Activated CD8-positive, alpha-beta T cell treated with anti-CD3 and anti-CD28 coated beads for 36 hours (primary cell): ENCODE data around the gene CORO6. TPM values are rescaled to one million over a fixed set of nuclear protein-coding genes. Genes with fewer than 3 reads are reported as not detected.
A peak's percentile ranks its signal among the peaks of the same experiment; 100 is the strongest.

Experiments used
- ATAC-seq: fragments of 200-7000 bp; cut with Tn5 transposase; one replicate; pipeline ENCODE4 v1.10.0; 2021; ENCODE audit warnings: mild to moderate bottlenecking, moderate library complexity
- CTCF ChIA-PET: fragments of 350-600 bp; sonication (Branson Sonifier 250); formaldehyde crosslinking; loops from one replicate; lab custom pipeline; 2021; ENCODE audit warnings: antibody characterized with exemption; lab: Charles Lee
- POLR2A ChIA-PET: fragments of 350-600 bp; sonication (Branson Sonifier 250); formaldehyde crosslinking; loops from one replicate; lab custom pipeline; 2021; ENCODE audit warnings: antibody characterized with exemption; lab: Charles Lee
- DNase-seq: peaks from one replicate; pipeline ENCODE4 v3.0.0-alpha.2; 2020
- H3K27ac Mint-ChIP-seq: one replicate; pipeline ENCODE4 v1.8.0; 2021; ENCODE audit warnings: mild to moderate bottlenecking, mixed read lengths
- H3K27me3 Mint-ChIP-seq: one replicate; pipeline ENCODE4 v1.8.0; 2021; ENCODE audit warnings: mixed read lengths
- H3K36me3 Mint-ChIP-seq: one replicate; pipeline ENCODE4 v1.8.0; 2021; ENCODE audit warnings: low read depth, mixed read lengths
- H3K4me1 Mint-ChIP-seq: one replicate; pipeline ENCODE4 v1.8.0; 2021; ENCODE audit warnings: low read depth, mixed read lengths
- H3K4me3 Mint-ChIP-seq: one replicate; pipeline ENCODE4 v1.8.0; 2021; ENCODE audit warnings: mild to moderate bottlenecking, moderate library complexity, mixed read lengths
- H3K9me3 Mint-ChIP-seq: one replicate; pipeline ENCODE4 v1.8.0; 2021; ENCODE audit warnings: mixed read lengths
- intact Hi-C: fragments of 100-400 bp; cut with micrococcal nuclease; formaldehyde crosslinking; loops from one replicate; pipeline ENCODE4 v1.10.0; 2022
- total RNA-seq, 2 experiments: library from RNA; stranded (reverse); gene quantifications; one replicate each; pipeline ENCODE4 v1.2.3, GENCODE V29; 2021
- TF ChIP-seq, protein P1 (sequence below): fragments of 200-600 bp; IDR thresholded peaks from one replicate; pipeline ENCODE4 v1.8.0; 2022; ENCODE audit warnings: antibody characterized with exemption, mild to moderate bottlenecking

CORO6 gene
- total RNA-seq, 2 experiments from 2014 or later, result 11.6 to 13.0 TPM

DNA sequence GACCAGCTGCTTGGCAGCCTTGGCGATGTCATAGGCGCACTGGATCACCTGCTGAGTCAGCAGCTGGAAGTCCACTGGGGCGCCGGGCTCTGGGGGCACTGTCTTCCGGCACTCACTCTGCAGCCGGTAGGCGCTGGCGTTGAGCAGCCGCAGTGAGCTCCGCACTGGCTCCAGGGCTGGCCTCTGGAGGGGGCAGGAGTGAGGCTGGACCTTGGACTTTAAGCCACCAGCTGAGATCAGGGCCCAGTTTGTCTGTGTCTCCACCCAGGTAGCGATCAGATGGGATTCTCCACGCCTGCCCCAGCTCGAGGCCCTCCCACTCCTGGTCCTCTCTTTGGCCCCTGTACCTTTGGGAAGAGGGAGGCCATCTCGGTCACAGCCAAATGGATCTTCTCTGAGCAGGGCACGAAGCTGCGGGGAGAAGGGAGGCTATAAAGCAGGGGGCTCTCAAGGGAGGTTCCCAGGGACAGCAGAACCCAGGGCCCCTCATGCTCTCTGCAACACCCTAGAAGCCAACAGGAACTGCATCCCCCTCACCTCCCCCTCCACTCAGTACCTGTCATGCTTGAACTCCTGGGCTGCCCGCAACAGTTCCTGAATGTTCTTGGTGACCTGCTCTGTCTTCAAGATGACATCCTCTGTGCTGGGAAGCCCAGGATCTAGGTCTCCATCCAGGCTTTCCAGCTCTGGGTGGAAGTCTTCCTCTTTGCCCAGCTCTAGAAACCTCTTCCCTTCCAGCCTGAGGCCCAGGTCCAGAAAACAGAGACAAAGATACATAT is 47.8 kb downstream of the CORO6 start:
- Mint-ChIP-seq H3K27me3 (no peaks in the 10 kb centered on the region), H3K4me3 (no peak overlapping the region), H3K27ac (no peak overlapping the region), H3K36me3 (peaks cover 24% of the 10 kb centered on the region), H3K4me1 (peaks cover 19% of the 10 kb centered on the region), H3K9me3 (no peaks in the 10 kb centered on the region)
- intact Hi-C loops, result no loop called here
- ChIA-PET POLR2A (interaction anchor here (1.0 to 4.0 kb wide), 7 partner anchors 9 to 44 kb away, joined by 3 to 19 read pairs (median 6); no protein-coding TSS in a partner anchor), CTCF (interaction anchor here (0.9 to 14.9 kb wide), 5 partner anchors 9 to 205 kb away, joined by 3 to 172 read pairs (median 28); partner anchors contain the start of gene ANKRD13B)
- ATAC-seq (no peak), DNase-seq (no peak)
- TF ChIP-seq, protein P1, sequence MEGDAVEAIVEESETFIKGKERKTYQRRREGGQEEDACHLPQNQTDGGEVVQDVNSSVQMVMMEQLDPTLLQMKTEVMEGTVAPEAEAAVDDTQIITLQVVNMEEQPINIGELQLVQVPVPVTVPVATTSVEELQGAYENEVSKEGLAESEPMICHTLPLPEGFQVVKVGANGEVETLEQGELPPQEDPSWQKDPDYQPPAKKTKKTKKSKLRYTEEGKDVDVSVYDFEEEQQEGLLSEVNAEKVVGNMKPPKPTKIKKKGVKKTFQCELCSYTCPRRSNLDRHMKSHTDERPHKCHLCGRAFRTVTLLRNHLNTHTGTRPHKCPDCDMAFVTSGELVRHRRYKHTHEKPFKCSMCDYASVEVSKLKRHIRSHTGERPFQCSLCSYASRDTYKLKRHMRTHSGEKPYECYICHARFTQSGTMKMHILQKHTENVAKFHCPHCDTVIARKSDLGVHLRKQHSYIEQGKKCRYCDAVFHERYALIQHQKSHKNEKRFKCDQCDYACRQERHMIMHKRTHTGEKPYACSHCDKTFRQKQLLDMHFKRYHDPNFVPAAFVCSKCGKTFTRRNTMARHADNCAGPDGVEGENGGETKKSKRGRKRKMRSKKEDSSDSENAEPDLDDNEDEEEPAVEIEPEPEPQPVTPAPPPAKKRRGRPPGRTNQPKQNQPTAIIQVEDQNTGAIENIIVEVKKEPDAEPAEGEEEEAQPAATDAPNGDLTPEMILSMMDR, result no peak

DNA sequence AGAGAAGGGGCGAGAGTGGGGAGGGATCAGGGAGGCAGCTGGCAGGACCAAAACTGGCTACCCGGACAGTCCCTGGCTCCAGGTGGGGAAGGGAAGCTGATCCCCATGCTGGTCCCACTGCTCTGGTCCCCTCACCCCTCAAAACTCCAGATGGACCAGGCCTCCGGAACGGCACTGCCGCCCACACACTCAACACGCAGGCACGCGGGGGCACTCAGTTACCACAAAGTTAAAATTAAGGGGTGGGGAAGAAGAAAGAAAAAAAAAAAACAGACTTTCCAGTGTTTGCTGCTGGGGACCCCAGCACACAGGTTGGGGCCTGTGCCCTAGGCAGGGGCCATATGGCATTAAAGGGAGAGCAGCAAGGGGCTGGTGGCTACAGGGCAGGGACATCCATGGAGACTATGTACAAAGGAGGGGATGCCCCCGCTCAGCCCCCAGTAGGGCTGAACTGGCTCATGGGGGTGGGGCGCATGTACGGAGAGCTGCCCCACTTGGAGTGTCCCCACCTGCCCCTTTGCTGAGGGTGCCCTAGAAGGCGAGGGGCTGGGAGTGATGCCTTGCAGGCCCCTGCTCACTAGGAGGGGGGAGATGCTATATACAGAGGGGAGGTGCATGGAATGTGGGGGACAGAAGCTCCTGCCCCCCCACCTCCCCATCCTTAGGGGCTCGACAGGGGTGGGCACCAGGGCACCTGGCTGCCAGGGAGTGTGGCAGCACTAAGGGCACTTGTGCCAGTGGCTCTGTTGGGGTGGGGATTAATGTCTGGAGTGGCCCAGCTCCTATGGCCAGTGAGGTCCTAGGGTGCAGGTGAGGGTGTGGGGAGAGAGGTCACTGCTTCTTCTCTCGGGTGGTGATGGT is 48.6 kb downstream of the CORO6 start:
- intact Hi-C loops, result no loop called here
- H3K36me3 Mint-ChIP-seq, result peaks cover 20% of the 10 kb centered on the region
- H3K27me3 Mint-ChIP-seq, result no peaks in the 10 kb centered on the region
- no peaks in the 10 kb centered on the region for H3K9me3 Mint-ChIP-seq
- H3K27ac Mint-ChIP-seq, result peak overlapping the region; percentile 59
- ATAC-seq, result no peak
- ChIA-PET CTCF (interaction anchor here (0.9 to 11.2 kb wide), 13 partner anchors 8 to 205 kb away, joined by 3 to 102 read pairs (median 7); partner anchors contain the start of gene ANKRD13B), POLR2A (interaction anchor here (0.9 to 4.0 kb wide), 9 partner anchors 9 to 288 kb away, joined by 3 to 19 read pairs (median 5); no protein-coding TSS in a partner anchor)
- TF ChIP-seq, protein P1, result no peak
- no peak overlapping the region for H3K4me3 Mint-ChIP-seq
- DNase-seq, result no peak
- H3K4me1 Mint-ChIP-seq, result peaks cover 21% of the 10 kb centered on the region

DNA sequence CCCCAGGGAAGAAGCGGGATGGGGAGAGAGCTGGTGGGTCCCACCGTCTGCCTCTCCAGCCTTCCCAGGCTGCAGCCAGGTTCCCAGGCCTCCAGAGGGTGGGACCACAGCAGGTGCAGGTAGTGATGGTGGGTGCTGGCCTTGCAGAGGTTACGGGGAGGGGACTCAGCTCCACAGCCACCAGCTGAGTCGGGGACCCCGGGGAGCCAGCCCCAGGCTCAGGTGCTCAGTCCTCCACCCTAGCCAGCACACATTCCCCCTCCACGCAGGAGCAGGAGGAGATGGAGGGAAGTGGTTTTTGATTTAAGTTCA is 49.2 kb downstream of the CORO6 start:
- intact Hi-C loops, result no loop called here
- CTCF ChIA-PET, result interaction anchor here (0.6 to 11.2 kb wide), 14 partner anchors 8 to 425 kb away, joined by 3 to 102 read pairs (median 7); partner anchors contain the start of gene ANKRD13B
- Mint-ChIP-seq H3K4me3 (no peak overlapping the region), H3K4me1 (peaks cover 23% of the 10 kb centered on the region), H3K9me3 (no peaks in the 10 kb centered on the region), H3K36me3 (peaks cover 20% of the 10 kb centered on the region), H3K27me3 (no peaks in the 10 kb centered on the region), H3K27ac (peak overlapping the region; percentile 59)
- TF ChIP-seq, protein P1, result no peak
- ATAC-seq, result no peak
- POLR2A ChIA-PET, result interaction anchor here (0.6 to 4.0 kb wide), 10 partner anchors 8 to 859 kb away, joined by 3 to 19 read pairs (median 6); no protein-coding TSS in a partner anchor
- DNase-seq, result no peak

DNA sequence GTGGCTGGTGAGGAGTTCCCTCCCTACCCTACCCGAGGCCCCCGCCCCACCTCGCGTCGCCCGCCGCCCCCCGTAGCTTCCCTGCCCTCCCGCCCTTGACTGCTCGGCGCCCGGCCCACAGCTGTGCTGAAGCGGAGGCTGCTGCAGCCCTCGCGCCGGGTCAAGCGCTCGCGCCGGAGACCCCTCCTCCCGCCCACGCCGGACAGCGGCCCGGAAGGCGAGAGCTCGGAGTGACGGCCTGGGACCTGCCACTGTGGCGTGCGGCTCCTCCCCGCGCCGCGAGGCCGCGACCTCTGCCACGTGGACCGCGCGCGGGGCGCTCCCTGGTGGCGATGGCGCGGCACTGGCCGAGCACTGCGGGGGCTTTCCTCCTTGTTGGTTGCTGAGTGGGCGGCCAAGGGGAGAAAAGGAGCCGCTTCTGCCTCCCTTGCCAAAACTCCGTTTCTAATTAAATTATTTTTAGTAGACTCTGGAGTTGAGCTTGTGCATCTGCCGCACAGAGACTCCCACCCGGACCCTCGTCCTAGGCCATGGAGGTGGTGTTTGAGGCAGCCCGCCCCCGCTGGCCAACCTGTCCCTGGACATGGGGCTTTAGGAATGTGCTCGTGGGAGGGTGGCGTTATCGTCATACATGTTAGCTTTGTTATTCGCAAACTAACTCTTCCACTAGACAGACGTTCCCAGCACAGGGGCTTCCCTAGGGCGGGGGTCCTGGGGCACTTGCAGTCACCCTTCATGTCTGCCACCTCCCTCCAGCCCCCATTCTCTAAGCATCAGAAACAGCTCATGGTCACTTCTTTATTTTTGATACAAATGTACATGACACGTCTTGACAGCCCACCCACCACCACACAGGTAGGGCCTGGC is 49.8 kb downstream of the CORO6 start:
- CTCF ChIA-PET, result interaction anchor here (0.6 to 11.2 kb wide), 17 partner anchors 8 to 424 kb away, joined by 3 to 102 read pairs (median 6); partner anchors contain the start of gene ANKRD13B
- intact Hi-C loops, result no loop called here
- ATAC-seq (peak; percentile 38), DNase-seq (peak; percentile 76)
- Mint-ChIP-seq H3K4me3 (no peak overlapping the region), H3K27me3 (no peaks in the 10 kb centered on the region), H3K9me3 (no peaks in the 10 kb centered on the region), H3K27ac (no peak overlapping the region), H3K4me1 (peaks cover 23% of the 10 kb centered on the region), H3K36me3 (peaks cover 15% of the 10 kb centered on the region)
- POLR2A ChIA-PET, result interaction anchor here (0.6 to 4.0 kb wide), 9 partner anchors 9 to 859 kb away, joined by 3 to 19 read pairs (median 6); partner anchors contain the start of gene BLMH
- TF ChIP-seq, protein P1, result peak; percentile 64
